HG03280 (cell line): ENCODE measurements around the gene SASH1.

ENCODE experiments used
- ATAC-seq: cut with Tn5 transposase; IDR thresholded peaks from one replicate; pipeline ENCODE4 v1.9.1; 2021; ENCODE audit warnings: mild to moderate bottlenecking, moderate library complexity; ENCODE audit not compliant: unreplicated experiment

Gene SASH1

DNA sequence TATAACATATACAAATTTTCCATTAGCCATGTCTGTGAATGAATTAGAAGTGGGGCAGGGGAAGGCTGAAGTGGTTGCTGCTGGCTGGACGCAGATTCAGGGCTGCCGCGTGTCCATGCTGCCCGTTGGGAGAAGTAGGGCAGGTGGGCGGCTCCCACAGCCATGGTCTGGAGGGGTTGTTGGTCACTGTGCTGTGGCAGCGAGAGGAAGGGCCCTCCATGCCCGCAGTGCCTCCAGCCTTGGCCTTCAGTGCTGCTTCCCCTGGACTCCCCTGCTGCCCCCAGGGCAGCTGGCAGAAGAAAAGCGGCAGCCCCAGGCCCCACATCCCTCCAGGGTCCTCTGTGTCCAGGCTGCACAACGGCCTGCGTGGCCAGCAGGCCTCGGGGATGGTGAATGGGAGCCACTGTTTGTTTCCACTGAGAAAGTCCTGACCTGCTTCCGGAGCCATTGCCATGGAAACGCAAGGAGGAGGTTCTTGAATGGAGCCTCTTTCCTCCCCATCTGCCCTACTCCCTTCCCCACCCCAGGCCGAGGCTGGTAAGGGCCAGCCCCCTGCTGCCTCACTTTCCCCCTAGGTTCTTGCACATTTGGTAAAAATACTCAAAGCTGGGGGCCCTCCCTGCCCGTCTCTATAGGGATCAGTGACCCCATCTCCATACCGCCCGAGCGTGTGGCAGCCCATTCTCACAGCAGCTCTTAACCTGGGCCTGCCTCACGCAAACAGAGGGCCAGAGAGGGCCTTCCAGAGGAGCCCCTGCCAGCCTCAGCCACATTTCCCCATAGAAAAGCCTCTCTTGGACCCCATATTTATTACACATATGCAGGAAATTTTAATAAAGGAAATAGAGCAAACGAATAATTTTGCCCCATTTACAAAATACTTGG lies 113.3 kb downstream of the SASH1 start:
- ATAC-seq: no peak

DNA sequence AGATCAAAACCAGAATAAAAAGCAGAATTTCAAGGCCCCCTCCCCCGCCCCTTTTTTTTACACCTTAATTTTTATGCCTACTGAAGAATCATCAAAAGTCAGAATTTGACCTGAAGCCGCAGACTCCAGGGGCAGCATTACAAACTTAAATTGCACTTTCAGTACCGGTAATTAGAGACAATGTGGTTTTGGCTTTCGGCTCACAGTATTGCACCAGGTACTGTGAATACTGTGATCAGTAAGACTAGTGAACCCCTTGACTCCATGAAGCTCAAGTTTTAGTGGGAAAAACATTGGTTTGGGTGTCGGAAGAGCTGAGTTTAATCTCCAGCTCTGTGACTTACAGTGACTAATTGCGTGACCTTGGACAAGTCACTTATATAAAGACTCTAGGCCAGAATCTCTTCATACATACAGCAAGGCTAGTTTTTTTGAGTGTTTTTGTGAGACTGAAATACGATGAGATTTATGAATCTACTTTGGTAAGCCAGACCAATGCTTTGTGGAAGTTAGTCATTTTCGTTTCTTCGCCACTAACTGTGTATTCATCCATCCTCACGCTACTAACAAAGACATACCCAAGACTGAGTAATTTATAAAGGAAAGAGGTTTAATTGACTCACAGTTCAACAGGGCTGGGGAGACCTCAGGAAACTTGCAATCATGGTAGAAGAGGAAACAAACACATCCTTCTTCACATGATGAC lies 114.7 kb downstream of the SASH1 start:
- no peak for ATAC-seq

DNA sequence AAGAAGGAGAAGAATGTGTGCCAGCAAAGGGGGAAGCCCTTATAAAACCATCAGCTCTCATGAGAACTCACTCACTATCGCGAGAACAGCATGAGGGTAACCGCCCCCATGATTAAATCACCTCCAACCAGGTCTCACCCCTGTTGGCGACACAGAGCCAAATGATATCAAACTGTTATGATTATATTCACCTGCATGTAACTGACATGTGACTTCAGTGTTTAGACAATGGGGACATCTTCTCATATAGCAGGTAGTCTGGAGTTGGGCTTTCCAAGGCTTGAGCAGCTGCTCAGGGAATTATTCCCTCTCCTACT lies 115.2 kb downstream of the SASH1 start:
- ATAC-seq: no peak

DNA sequence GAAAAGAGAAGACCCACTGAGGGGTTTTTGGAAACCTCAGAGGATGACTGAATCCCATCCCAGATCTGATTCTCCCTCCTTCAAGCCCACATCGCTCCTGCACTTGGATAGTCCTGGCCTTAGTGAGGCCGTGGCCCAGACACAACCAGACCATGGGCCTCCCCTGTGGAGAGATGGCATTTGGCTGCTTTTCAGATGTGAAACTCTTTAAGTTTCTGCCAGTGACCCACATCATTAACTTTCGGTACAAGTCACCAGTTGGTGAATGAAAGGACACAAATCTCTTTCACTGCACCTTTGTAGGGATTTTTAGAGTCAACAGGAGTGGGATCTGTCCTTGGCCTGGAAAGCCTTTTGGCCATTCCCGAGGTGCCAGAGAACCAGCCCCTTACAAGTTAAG lies 116.6 kb downstream of the SASH1 start:
- no peak for ATAC-seq

DNA sequence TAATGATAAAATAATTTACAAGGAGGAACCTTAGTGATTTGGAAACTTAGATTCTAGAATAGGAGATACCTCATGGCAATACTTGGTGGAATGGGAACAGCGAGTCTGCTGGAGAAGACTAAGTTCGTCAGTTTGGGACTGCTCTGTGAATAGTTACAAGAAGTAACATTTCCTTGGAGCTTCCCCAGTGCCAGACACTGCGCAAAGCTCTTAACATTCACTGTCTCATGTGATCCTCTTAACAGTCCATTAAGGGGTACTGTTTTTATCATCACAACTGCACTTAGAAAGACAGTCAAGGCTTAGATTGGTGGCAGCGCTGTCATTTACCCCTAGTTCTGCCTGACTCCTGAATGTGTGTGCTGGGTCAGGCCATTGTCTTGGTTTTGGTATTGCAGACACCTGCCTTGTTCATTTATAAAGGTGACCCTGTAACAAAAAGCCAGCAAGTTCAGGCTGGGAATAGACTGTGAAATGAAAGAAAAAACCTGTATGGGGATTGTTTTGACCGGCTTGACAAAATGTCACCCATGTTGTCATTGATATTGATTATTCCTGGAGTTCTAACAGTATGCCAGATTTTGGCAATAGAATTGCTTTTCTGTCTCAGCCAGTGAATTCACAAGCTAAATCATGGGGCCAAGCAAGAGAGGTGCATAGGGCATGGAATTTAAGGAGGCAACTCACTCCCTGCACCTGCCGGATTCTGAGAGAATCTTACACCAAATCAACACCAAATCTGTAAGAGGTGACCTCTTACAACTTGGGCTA lies 118.4 kb downstream of the SASH1 start:
- ATAC-seq: no peak

DNA sequence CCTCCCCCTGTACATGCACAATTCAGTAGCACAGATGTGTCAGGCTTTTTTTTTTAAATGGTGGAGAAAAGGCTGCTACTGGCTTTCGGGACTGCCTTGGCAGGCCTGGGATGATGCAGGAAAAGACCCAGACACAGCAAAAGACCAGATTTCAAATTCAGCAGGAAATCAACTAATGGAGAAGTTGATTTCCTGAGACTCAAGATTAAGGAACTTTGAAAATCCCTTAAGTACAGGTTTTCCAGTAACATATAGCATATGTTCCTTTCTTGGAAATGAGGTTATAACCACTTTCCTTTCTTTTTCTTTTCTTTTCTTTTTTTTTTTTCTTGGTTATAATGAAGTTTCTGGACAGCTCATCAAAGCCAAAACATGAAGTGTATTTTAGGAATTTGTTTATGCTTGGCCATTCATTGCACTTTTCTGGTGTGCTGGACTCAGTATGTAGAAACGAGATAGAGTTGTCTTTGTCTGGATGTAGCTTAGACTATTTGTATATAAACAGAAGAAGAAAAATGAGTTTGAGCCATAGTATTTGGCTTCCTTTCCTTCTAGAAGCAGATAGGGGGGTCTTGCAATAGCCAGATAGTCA lies 119.4 kb downstream of the SASH1 start:
- ATAC-seq: no peak

DNA sequence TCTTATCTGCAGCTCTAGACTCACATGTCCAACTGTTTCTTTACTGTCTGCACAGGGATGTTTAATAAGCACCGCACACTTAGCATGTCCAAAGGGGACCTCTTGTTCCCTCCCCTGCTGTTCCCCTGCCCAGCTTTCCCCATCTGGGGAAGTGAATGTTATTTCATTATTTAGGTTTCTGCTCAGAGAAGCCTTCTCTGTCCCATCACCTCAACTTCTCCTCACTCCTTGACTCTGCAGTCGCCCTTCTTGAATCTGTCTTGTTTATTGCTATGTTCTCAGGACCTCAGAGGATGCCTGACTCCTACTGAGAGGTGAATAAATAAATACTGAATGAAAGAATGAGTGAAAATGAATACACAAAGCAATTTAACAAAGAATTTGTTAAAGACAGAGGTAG lies 121.0 kb downstream of the SASH1 start:
- no peak for ATAC-seq

DNA sequence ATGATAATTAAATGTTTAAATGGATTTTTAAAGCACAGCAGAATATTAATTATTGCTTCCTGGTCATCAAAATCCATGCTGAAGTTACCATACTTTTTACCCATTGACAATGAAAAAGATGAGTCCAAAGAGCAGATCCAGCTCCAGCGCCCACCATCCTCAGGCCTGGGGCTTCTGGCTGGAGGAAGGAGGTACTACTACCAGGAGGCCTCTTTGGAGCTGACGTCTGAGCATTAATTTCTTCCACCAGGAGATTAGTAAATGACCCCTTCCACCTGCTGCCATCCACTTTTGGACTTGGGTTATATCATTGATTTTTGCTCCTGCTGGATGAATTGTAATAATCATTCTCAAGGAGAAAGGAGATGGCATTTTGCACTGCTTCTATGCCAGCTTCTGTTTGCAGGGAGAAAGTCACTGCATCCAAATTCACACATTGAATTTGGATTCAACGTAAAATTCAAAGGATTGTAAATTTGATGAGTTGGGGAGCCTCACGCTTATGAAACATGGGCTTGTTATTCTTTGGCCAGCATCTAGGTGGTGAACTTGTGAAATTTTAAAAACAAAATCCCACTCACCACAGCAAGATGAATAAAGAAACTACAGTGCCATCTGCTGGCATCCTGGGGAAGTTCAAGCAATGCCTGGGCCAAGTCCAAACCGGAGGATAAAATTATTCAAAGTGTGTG lies 121.8 kb downstream of the SASH1 start:
- ATAC-seq: peak; percentile 80

DNA sequence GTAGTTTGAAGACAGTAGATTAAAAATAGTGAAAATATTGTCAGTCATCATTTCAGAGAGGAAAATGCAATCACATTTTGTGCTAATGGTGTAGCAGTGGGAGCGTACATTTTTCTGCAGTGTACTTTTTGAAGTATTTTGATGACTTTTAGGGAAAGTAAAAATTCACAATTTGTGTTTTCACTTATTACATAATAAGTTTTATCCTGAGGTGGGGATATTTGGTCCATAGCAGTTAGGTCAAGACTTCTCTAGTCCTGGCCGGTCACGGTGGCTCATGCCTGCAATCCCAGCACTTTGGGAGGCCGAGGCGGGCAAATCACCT lies 122.3 kb downstream of the SASH1 start:
- no peak for ATAC-seq

DNA sequence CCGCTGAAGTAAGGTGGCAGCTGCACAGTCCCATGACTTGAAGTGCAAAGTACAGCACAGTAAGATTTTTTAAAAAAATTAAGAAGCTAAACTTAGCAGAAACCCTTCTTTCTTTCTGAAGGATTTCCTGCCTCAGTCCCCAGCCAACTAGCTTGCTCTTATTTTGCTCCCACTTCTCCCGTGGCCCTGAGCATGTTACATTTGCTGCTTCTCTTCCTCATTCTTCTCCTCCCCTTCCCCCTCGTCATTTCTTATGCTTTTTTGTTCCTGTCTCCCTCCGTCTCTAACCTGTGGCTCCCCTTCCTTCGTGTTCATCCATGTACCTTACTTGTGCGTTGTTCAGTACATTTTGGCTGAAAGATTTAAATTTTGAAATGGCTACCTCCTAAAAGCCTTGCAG lies 123.0 kb downstream of the SASH1 start:
- ATAC-seq: no peak

DNA sequence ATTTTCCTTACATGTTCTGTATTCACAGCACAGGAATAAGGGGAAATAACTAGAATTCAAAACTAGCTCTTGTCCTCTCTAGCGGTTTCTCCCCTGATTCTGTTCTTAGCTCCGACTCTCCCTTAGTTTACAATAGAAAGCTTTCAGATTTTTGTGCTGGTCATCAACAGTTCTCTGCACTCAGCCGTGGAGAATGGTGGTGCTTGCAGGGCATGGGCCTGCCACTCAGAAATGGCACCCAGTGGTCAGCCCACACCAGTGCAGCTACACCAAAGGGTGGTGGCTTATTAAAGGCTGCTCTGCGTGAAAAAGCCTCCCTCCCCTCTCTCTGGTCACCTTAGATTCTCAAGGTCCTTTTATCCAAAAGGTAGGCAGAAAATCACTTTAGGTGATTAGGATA lies 123.5 kb downstream of the SASH1 start:
- ATAC-seq: no peak

DNA sequence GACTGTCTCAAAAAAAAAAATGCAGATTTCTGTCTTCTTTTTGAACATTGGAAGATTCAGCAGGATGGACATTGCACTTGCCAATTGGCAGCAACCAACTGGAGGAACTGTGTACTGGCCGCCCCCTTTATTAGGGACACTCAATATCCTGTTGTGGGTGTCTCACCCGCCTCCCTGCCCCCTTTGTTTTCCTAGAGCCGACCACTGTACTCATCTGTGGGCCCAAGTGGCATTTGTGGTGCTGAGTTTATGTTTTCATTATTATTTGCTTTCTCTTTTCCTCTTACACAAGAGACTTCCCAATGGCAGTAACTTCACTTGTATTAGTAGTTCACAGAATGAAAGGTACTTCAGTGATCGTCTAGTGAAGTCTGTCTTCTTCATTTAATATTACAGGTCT lies 125.3 kb downstream of the SASH1 start:
- no peak for ATAC-seq

DNA sequence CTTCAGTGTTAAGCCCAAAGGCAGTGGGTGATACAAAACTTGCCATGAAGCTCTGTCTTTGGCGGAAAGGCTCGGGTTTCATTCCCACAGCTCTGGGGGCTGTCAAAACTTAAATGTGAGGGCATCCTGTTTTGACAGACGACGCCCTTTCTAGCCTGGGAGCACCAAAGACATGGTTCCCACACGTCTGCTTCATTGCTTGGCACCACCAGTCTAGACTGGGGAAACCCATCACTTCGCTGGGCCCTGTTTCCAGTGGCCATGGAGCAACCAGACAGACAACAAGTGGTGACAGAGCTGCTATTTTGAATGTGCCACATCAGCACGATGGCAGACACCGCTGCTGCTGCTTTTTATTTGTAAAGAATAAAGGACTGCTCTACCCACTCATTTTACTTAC lies 127.5 kb downstream of the SASH1 start:
- ATAC-seq: no peak

DNA sequence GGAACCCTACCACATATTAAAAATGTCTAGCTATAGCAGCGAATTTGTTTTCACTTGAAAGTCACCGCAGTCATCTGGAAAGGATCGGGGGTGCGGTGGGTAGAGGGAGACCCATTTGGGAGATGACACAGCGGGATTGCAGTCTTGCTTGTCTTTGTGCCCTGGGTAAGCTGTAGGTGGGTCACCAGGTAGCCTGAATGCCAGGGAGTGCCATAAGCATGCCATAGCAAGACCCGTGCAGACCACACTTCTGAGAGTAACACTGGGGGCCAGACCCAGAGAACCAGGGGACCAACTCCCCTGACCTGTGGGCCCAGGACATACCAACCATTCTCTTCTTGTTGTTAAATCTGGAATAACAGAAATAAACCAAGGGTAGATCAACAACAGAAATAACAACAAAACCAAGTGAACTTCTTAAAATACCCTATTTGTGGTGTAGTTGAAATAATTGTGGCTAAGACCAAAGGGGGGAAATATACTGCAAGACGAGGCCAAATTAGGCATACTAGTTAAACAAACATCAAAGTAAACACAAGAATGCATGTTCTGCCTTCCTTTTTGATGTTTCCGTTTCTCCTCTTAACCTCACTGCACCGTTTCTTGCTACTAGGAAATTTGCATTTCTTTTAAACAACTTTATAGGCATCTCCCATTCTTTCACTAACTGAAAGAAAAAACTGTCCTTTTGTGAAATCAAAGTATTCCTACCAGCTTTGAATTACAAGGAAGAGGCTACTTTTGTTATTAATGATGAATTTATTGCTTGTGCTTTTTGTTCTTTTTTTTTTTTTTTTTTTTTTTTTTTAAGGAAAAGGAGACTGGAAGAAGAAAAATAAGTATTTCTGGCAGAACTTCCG lies 128.2 kb downstream of the SASH1 start:
- no peak for ATAC-seq

DNA sequence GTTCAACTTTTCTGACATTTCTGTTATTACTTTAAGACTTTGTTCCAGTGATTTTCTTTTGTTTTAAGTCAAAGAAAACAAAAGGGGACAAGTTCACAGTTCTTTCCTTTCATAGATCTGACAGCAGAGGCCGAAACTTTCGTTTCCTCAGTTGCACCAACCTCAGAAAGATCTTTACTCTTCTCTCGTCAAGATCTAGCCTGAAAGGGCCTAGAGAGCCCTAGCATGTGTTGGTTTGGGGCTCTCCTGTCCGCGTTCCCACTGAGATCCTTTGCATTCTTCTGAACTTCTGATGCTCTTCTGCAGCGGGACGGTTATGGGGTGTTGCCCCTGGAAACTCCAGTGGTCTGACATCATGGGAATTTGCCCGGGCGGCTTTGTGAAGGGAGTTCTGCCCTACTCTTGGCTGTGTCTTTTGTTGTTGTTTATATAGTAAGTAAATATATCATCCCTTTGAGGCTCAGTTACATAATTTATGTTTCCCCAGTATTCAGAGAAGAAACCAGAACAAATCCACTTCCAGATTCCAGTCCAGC lies 129.1 kb downstream of the SASH1 start:
- ATAC-seq: no peak

DNA sequence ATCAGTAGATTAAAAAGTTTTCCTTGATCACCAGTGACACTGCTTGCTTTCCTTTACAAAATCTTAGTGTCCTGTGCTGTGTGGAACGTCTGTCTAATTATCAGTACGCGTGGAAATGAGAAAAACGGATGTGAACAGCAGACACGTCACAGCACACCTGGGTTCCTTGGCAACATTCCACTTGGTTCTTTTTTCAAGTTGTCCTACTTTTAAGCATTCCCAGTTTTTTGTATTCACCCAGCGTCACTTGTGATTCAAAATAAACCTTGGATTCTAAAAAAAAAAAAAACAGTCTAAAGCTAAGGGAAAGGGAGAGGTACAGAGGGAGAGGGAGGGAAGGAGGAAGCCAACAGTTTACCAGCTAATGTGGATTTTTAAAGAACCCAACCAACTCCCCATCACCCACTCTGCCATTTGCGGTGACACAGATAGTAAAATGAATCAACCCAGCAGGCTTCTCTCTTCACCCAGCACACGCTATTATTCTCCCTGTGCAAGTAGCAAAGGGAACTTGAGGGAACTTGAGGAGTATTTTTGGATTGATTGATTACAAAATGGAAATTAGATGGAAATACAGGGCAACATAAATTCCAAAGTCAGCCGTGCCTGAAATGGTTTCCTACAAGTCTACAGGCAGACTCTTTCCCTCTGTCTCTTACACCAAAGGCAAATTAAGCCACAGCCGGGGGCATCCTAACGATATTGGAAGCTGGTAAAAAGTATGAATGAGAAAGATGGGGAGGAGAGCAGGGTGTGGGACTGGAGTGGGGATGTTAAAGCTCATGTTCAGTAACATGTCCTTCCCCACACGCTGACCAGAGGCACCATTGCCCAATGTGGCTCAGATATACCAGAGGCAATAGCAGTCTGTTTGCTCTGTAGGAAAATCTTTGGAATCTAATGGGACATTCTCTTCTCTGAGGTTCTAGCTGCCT lies 129.8 kb downstream of the SASH1 start:
- no peak for ATAC-seq

DNA sequence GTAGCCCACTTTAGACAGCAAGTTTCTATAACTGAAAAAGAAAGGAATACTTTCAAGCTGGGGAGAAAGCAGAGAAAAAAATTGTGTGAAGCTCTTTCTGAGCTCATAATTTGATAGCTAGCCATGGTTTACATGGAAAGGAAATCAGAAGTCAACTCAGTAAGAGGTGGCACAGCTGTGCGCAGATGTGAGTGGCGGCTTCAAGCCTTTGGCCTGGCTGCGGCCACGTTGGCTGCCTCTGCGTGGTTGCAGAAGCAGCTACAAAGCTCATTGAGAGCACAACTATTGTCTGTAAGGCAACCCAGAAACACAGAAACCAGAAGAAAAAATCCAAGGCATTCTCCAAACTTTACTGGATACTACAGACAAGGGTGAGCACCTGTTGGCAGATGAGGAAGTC lies 136.9 kb downstream of the SASH1 start:
- no peak for ATAC-seq

DNA sequence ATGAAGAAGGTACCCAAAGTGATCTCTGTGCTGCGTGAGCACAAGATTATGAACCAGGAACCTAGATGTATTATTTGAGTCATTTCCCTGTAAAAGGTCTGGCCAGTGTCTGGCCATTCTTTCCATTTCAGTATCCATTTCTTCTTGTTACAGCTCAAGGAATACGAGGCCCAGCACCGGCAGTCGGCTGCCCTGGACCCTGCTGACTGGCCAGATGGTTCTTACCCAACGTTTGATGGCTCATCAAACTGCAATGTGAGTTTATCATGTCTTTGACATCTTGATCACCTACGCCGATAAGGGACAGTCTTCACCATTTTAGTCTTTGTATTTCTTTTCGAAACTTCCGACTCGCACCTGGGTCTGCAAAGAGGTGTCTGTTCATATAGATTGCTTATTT lies 144.8 kb downstream of the SASH1 start:
- ATAC-seq: no peak
